ENCODE measurements around the gene KLHL10. TPM values are rescaled to one million over a fixed set of nuclear protein-coding genes. Genes with fewer than 3 reads are reported as not detected.

Gene KLHL10
- total and polyA plus RNA-seq, 4 donors, result 0.08 to 0.12 (median 0.09) TPM; not detected in 1

DNA sequence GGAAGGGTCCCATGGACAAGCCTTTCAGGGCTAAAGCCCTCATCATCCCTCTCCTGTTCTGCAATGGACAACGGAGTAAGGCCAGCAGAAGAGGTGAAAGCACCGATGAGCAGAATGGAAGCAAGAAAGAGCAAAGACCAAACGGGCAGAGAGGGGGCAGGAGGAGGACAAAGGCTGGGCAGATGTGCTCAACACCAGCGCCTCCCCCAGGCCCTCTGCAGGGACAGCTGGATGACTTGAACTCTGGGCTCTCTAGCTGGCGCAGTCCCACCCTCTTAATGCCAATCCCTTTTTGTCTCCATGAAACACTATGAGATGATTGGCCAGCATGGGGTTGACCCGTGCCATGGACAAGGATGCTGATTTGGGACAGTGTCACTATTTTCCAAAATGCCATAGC lies 59.1 kb downstream of the KLHL10 start:
- Histone ChIP-seq H3K4me1 (ENCODE audit: control insufficient read depth in 5 of 5, insufficient read depth in 5 of 5, low read length in 5 of 5) (peaks cover 0 to 10% (median 0%) of the 10 kb centered on the region in 5 donors), H3K9me3 (ENCODE audit: control insufficient read depth in 4 of 4, insufficient read depth in 3 of 4, low read length in 3 of 4) (no peaks in the 10 kb centered on the region), H3K4me3 (no peak overlapping the region), H3K27ac (ENCODE audit: low read depth in 1 of 2, low read length in 1 of 2) (no peak overlapping the region), H3K36me3 (ENCODE audit: control insufficient read depth in 4 of 4, insufficient read depth in 4 of 4, low read length in 4 of 4) (peaks cover 14 to 70% (median 39%) of the 10 kb centered on the region in 4 donors), H3K27me3 (ENCODE audit: control insufficient read depth in 3 of 3, insufficient read depth in 3 of 3, low read length in 2 of 3) (no peaks in the 10 kb centered on the region), H3K9ac (ENCODE audit: insufficient read depth in 1 of 2, low read length in 2 of 2) (no peak overlapping the region)
- TF ChIP-seq, protein P1, sequence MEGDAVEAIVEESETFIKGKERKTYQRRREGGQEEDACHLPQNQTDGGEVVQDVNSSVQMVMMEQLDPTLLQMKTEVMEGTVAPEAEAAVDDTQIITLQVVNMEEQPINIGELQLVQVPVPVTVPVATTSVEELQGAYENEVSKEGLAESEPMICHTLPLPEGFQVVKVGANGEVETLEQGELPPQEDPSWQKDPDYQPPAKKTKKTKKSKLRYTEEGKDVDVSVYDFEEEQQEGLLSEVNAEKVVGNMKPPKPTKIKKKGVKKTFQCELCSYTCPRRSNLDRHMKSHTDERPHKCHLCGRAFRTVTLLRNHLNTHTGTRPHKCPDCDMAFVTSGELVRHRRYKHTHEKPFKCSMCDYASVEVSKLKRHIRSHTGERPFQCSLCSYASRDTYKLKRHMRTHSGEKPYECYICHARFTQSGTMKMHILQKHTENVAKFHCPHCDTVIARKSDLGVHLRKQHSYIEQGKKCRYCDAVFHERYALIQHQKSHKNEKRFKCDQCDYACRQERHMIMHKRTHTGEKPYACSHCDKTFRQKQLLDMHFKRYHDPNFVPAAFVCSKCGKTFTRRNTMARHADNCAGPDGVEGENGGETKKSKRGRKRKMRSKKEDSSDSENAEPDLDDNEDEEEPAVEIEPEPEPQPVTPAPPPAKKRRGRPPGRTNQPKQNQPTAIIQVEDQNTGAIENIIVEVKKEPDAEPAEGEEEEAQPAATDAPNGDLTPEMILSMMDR (IDR thresholded peaks at IDR 0.05; ENCODE audit: control extremely low read depth, extremely low read depth), result no peak
- DNase-seq (no peak), ATAC-seq (ENCODE audit: insufficient read depth, low FRiP score) (no peak)
- 95% methylated on average over 6 of the region's 6 CpGs for WGBS, 2 donors

Small RNA genes within 50 kb of the gene (small RNA-seq; reads per million reads assigned to genes)
- not detected for gene AC125257.2 (ENCODE audit: low replicate concordance)

Other genes starting within 250 kb of the KLHL10 start
- under 1 TPM in 1 of 2 donors, not detected in 1; 0.28 TPM for gene KRT16, start 225.1 kb upstream of the KLHL10 start, total RNA-seq
- under 1 TPM; 0.10 to 0.18 TPM for gene KRT16, start 225.1 kb upstream of the KLHL10 start, polyA plus RNA-seq
- 10 to 100 TPM; 39.8 to 45.4 TPM for gene KRT17, start 213.2 kb upstream of the KLHL10 start, total RNA-seq
- 10 to 100 TPM; 27.3 to 47.2 TPM for gene KRT17, start 213.2 kb upstream of the KLHL10 start, polyA plus RNA-seq
- 100 to 1,000 TPM; 381 to 872 TPM for gene EIF1, start 148.9 kb upstream of the KLHL10 start, total RNA-seq
- gene EIF1, start 148.9 kb upstream of the KLHL10 start, polyA plus RNA-seq, result 100 to 1,000 TPM; 485 to 867 TPM
- not detected for gene GAST, start 125.5 kb upstream of the KLHL10 start, total RNA-seq
- not detected for gene GAST, start 125.5 kb upstream of the KLHL10 start, polyA plus RNA-seq
- under 1 TPM; 0.21 to 0.26 TPM for gene HAP1, start 103.2 kb upstream of the KLHL10 start, total RNA-seq
- gene HAP1, start 103.2 kb upstream of the KLHL10 start, polyA plus RNA-seq, result under 1 TPM; 0.07 to 0.57 TPM
- gene JUP, start 51.1 kb upstream of the KLHL10 start, total RNA-seq, result 100 to 1,000 TPM; 118 to 150 TPM
- gene JUP, start 51.1 kb upstream of the KLHL10 start, polyA plus RNA-seq, result 10 to 100 TPM; 60.9 to 83.6 TPM
- gene P3H4, start 25.9 kb upstream of the KLHL10 start, total RNA-seq, result 10 to 100 TPM; 12.3 to 13.2 TPM
- gene P3H4, start 25.9 kb upstream of the KLHL10 start, polyA plus RNA-seq, result 1 to 10 TPM; 6.8 to 9.6 TPM
- gene FKBP10, start 24.8 kb upstream of the KLHL10 start, total RNA-seq, result 10 to 100 TPM; 53.2 to 64.4 TPM
- gene FKBP10, start 24.8 kb upstream of the KLHL10 start, polyA plus RNA-seq, result 10 to 100 TPM; 32.6 to 43.3 TPM
- 10 to 100 TPM; 36.5 to 39.4 TPM for gene NT5C3B, start 1.6 kb upstream of the KLHL10 start, total RNA-seq
- 10 to 100 TPM; 34.9 to 68.5 TPM for gene NT5C3B, start 1.6 kb upstream of the KLHL10 start, polyA plus RNA-seq
- gene KLHL11, start 27.6 kb downstream of the KLHL10 start, total RNA-seq, result 10 to 100 TPM; 12.2 to 27.7 TPM
- gene KLHL11, start 27.6 kb downstream of the KLHL10 start, polyA plus RNA-seq, result 1 to 10 TPM in 1 of 2 donors, under 1 TPM in 1; 0.63 to 1.4 TPM
- gene ACLY, start 81.1 kb downstream of the KLHL10 start, total RNA-seq, result 100 to 1,000 TPM in 1 of 2 donors, 10 to 100 TPM in 1; 75.5 to 158 TPM
- gene ACLY, start 81.1 kb downstream of the KLHL10 start, polyA plus RNA-seq, result 10 to 100 TPM; 27.5 to 82.6 TPM
- gene ODAD4, start 92.8 kb downstream of the KLHL10 start, total RNA-seq, result 10 to 100 TPM; 12.5 to 16.7 TPM
- 1 to 10 TPM; 5.4 to 6.0 TPM for gene ODAD4, start 92.8 kb downstream of the KLHL10 start, polyA plus RNA-seq
- gene CNP, start 129.0 kb downstream of the KLHL10 start, total RNA-seq, result 10 to 100 TPM; 34.8 to 53.5 TPM
- 10 to 100 TPM; 32.3 to 33.1 TPM for gene CNP, start 129.0 kb downstream of the KLHL10 start, polyA plus RNA-seq
- 10 to 100 TPM; 84.1 to 89.3 TPM for gene DNAJC7, start 179.6 kb downstream of the KLHL10 start, total RNA-seq
- 10 to 100 TPM; 66.2 to 81.8 TPM for gene DNAJC7, start 179.6 kb downstream of the KLHL10 start, polyA plus RNA-seq
- 10 to 100 TPM; 29.2 to 32.0 TPM for gene NKIRAS2, start 182.3 kb downstream of the KLHL10 start, total RNA-seq
- 10 to 100 TPM; 32.7 to 44.2 TPM for gene NKIRAS2, start 182.3 kb downstream of the KLHL10 start, polyA plus RNA-seq
- 1 to 10 TPM; 1.7 to 3.6 TPM for gene C17orf113, start 212.8 kb downstream of the KLHL10 start, total RNA-seq
- under 1 TPM; 0.38 to 0.71 TPM for gene C17orf113, start 212.8 kb downstream of the KLHL10 start, polyA plus RNA-seq